ENCODE results near the gene LIFR.
"Not testable (repeated sequence)": the region's sequence is repeated elsewhere in the genome, so short reads cannot be mapped to it uniquely, and the experiment has no call there.

GRCh38 chr5:38599751-38600150, 43.3 kb upstream of the LIFR start:
- TF ChIP-seq, protein P1, sequence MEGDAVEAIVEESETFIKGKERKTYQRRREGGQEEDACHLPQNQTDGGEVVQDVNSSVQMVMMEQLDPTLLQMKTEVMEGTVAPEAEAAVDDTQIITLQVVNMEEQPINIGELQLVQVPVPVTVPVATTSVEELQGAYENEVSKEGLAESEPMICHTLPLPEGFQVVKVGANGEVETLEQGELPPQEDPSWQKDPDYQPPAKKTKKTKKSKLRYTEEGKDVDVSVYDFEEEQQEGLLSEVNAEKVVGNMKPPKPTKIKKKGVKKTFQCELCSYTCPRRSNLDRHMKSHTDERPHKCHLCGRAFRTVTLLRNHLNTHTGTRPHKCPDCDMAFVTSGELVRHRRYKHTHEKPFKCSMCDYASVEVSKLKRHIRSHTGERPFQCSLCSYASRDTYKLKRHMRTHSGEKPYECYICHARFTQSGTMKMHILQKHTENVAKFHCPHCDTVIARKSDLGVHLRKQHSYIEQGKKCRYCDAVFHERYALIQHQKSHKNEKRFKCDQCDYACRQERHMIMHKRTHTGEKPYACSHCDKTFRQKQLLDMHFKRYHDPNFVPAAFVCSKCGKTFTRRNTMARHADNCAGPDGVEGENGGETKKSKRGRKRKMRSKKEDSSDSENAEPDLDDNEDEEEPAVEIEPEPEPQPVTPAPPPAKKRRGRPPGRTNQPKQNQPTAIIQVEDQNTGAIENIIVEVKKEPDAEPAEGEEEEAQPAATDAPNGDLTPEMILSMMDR (IDR thresholded peaks at IDR 0.05) = not testable (repeated sequence)
- TF ChIP-seq POLR2A (IDR thresholded peaks at IDR 0.05) = not testable (repeated sequence)
